HEK293 (cell line): ENCODE measurements around the gene VSIR.

Experiments used
- GLIS1 ChIP-seq: fragments of 450-650 bp; formaldehyde crosslinking; IDR thresholded peaks from 2 replicates; pipeline ENCODE4 v1.5.1; 2016; ENCODE audit warnings: missing biosample characterization, missing genetic modification characterization
- YY1 ChIP-seq: fragments of 450-650 bp; formaldehyde crosslinking; IDR thresholded peaks from 2 replicates; pipeline ENCODE4 v1.5.1; 2018; ENCODE audit warnings: missing biosample characterization, missing genetic modification characterization
- ZFHX2 ChIP-seq: fragments of 450-650 bp; formaldehyde crosslinking; conservative IDR thresholded peaks from 2 replicates; pipeline ENCODE4 v1.5.1; 2016; ENCODE audit warnings: missing biosample characterization, missing genetic modification characterization
- ZNF121 ChIP-seq: fragments of 450-650 bp; formaldehyde crosslinking; IDR thresholded peaks from 2 replicates; pipeline ENCODE4 v1.5.1; 2016; ENCODE audit warnings: missing biosample characterization, missing genetic modification characterization
- ZNF138 ChIP-seq: fragments of 450-650 bp; formaldehyde crosslinking; IDR thresholded peaks from 2 replicates; pipeline ENCODE4 v1.5.1; 2016; ENCODE audit warnings: missing biosample characterization, missing genetic modification characterization, borderline replicate concordance
- ZNF221 ChIP-seq: fragments of 450-650 bp; formaldehyde crosslinking; IDR thresholded peaks from 2 replicates; pipeline ENCODE4 v1.5.1; 2017; ENCODE audit warnings: missing biosample characterization, missing genetic modification characterization, borderline replicate concordance
- ZNF426 ChIP-seq: fragments of 450-650 bp; formaldehyde crosslinking; IDR thresholded peaks from 2 replicates; pipeline ENCODE4 v1.5.1; 2017; ENCODE audit warnings: missing biosample characterization, missing genetic modification characterization, mild to moderate bottlenecking, inconsistent platforms, moderate library complexity
- ZNF776 ChIP-seq: fragments of 450-650 bp; formaldehyde crosslinking; IDR thresholded peaks from 2 replicates; pipeline ENCODE4 v1.5.0; 2017; ENCODE audit warnings: missing biosample characterization, missing genetic modification characterization, borderline replicate concordance
- TF ChIP-seq, protein P1 (sequence below): fragments of 450-650 bp; formaldehyde crosslinking; IDR thresholded peaks from 2 replicates; pipeline ENCODE4 v1.5.1; 2016; ENCODE audit warnings: missing biosample characterization, missing genetic modification characterization
- TF ChIP-seq, protein P2 (sequence below): fragments of 450-650 bp; formaldehyde crosslinking; IDR thresholded peaks from 2 replicates; pipeline ENCODE4 v1.5.1; 2017; ENCODE audit warnings: missing biosample characterization, missing genetic modification characterization
- TF ChIP-seq, protein P3 (sequence below): fragments of 450-650 bp; formaldehyde crosslinking; IDR thresholded peaks from 2 replicates; pipeline ENCODE4 v1.5.1; 2016; ENCODE audit warnings: missing biosample characterization, missing genetic modification characterization
- TF ChIP-seq, protein P4 (sequence below): fragments of 450-650 bp; formaldehyde crosslinking; IDR thresholded peaks from 2 replicates; pipeline ENCODE4 v1.5.1; 2016; ENCODE audit warnings: missing biosample characterization, missing genetic modification characterization, low read depth

DNA sequence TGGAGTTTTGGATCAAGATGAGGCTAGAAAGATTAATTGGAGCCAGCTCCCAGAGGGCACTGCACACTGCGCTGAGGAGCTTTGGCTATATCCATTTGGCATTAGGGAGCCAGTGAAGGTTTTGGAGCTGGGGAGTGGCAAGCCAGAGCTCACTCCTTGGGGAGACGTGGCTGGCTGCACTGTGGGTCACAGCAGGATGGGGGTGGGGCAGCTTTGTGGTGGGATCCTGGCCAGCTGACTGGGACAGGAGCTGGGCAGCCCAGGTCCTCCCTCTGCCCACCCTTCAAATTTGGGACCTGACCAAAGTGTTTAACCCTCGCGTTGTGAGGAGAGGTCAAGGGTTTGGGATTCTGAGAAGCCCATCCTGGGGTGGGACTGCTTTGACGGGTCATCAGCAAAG, 58.7 kb downstream of the VSIR start:
- TF ChIP-seq, protein P1, sequence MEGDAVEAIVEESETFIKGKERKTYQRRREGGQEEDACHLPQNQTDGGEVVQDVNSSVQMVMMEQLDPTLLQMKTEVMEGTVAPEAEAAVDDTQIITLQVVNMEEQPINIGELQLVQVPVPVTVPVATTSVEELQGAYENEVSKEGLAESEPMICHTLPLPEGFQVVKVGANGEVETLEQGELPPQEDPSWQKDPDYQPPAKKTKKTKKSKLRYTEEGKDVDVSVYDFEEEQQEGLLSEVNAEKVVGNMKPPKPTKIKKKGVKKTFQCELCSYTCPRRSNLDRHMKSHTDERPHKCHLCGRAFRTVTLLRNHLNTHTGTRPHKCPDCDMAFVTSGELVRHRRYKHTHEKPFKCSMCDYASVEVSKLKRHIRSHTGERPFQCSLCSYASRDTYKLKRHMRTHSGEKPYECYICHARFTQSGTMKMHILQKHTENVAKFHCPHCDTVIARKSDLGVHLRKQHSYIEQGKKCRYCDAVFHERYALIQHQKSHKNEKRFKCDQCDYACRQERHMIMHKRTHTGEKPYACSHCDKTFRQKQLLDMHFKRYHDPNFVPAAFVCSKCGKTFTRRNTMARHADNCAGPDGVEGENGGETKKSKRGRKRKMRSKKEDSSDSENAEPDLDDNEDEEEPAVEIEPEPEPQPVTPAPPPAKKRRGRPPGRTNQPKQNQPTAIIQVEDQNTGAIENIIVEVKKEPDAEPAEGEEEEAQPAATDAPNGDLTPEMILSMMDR (tag by site-specific recombination) = no peak
- TF ChIP-seq ZFHX2 = no peak
- TF ChIP-seq ZNF776 (tag by site-specific recombination) = no peak
- TF ChIP-seq, protein P2, sequence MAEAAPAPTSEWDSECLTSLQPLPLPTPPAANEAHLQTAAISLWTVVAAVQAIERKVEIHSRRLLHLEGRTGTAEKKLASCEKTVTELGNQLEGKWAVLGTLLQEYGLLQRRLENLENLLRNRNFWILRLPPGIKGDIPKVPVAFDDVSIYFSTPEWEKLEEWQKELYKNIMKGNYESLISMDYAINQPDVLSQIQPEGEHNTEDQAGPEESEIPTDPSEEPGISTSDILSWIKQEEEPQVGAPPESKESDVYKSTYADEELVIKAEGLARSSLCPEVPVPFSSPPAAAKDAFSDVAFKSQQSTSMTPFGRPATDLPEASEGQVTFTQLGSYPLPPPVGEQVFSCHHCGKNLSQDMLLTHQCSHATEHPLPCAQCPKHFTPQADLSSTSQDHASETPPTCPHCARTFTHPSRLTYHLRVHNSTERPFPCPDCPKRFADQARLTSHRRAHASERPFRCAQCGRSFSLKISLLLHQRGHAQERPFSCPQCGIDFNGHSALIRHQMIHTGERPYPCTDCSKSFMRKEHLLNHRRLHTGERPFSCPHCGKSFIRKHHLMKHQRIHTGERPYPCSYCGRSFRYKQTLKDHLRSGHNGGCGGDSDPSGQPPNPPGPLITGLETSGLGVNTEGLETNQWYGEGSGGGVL (tag by site-specific recombination) = no peak
- TF ChIP-seq GLIS1 (tag by site-specific recombination) = no peak
- TF ChIP-seq YY1 (tag by site-specific recombination) = no peak
- no peak for TF ChIP-seq ZNF138 (tag by site-specific recombination)
- no peak for TF ChIP-seq ZNF426 (tag by site-specific recombination)
- no peak for TF ChIP-seq ZNF221 (tag by site-specific recombination)
- no peak for TF ChIP-seq ZNF121 (tag by site-specific recombination)
- TF ChIP-seq, protein P3, sequence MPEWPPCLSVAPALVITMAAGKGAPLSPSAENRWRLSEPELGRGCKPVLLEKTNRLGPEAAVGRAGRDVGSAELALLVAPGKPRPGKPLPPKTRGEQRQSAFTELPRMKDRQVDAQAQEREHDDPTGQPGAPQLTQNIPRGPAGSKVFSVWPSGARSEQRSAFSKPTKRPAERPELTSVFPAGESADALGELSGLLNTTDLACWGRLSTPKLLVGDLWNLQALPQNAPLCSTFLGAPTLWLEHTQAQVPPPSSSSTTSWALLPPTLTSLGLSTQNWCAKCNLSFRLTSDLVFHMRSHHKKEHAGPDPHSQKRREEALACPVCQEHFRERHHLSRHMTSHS = no peak
- TF ChIP-seq, protein P4, sequence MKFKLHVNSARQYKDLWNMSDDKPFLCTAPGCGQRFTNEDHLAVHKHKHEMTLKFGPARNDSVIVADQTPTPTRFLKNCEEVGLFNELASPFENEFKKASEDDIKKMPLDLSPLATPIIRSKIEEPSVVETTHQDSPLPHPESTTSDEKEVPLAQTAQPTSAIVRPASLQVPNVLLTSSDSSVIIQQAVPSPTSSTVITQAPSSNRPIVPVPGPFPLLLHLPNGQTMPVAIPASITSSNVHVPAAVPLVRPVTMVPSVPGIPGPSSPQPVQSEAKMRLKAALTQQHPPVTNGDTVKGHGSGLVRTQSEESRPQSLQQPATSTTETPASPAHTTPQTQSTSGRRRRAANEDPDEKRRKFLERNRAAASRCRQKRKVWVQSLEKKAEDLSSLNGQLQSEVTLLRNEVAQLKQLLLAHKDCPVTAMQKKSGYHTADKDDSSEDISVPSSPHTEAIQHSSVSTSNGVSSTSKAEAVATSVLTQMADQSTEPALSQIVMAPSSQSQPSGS (tag by site-specific recombination) = no peak
